ENCODE results near the gene TBCA. TPM values are rescaled to one million over a fixed set of nuclear protein-coding genes. Genes with fewer than 3 reads are reported as not detected.

Gene TBCA
- polyA plus RNA-seq, 1 experiment: 192 TPM

- Histone ChIP-seq H3K27me3 (ENCODE audit: control insufficient read depth, insufficient read depth, low read length) (peaks cover 82% of the 10 kb centered on the region), H3K4me3 (ENCODE audit: low read depth, low read length) (no peak overlapping the region), H3K27ac (ENCODE audit: low read depth, low read length) (no peak overlapping the region), H3K9me3 (ENCODE audit: control insufficient read depth, insufficient read depth, low read length) (peaks cover 2% of the 10 kb centered on the region; the same call in 1 of the 2 replicates)
- TF ChIP-seq CTCF (IDR thresholded peaks at IDR 0.05; ENCODE audit: low read depth, low read length): peak; percentile 31
- ChIA-PET CTCF (interaction anchor here (0.7 kb wide), 1 partner anchor 202 kb away, joined by 3 read pairs; no protein-coding TSS in a partner anchor), POLR2A (no interaction called here)
- no peak for DNase-seq (ENCODE audit: low read depth, low spot score)
Observed at GRCh38 chr5:77645158-77645994, 130.8 kb downstream of the TBCA start.

GRCh38 chr5:77644371-77645157 is 131.6 kb downstream of the TBCA start:
- no peak for TF ChIP-seq CTCF (IDR thresholded peaks at IDR 0.05; ENCODE audit: low read depth, low read length)
- H3K4me3 ChIP-seq (ENCODE audit: low read depth, low read length): no peak overlapping the region
- peaks cover 2% of the 10 kb centered on the region; the same call in 1 of the 2 replicates for H3K9me3 ChIP-seq (ENCODE audit: control insufficient read depth, insufficient read depth, low read length)
- H3K27me3 ChIP-seq (ENCODE audit: control insufficient read depth, insufficient read depth, low read length): peaks cover 89% of the 10 kb centered on the region
- CTCF ChIA-PET: no interaction called here
- POLR2A ChIA-PET: no interaction called here
- no peak overlapping the region for H3K27ac ChIP-seq (ENCODE audit: low read depth, low read length)
- DNase-seq (ENCODE audit: low read depth, low spot score): no peak

- Histone ChIP-seq H3K4me3 (ENCODE audit: low read depth, low read length) (no peak overlapping the region), H3K27me3 (ENCODE audit: control insufficient read depth, insufficient read depth, low read length) (peaks cover 90% of the 10 kb centered on the region), H3K9me3 (ENCODE audit: control insufficient read depth, insufficient read depth, low read length) (peaks cover 7% of the 10 kb centered on the region; the same call in 1 of the 2 replicates), H3K27ac (ENCODE audit: low read depth, low read length) (no peak overlapping the region)
- no peak for TF ChIP-seq CTCF (IDR thresholded peaks at IDR 0.05; ENCODE audit: low read depth, low read length)
- POLR2A ChIA-PET: no interaction called here
- CTCF ChIA-PET: no interaction called here
- DNase-seq (ENCODE audit: low read depth, low spot score): no peak
Observed at GRCh38 chr5:77643654-77644370, 132.3 kb downstream of the TBCA start.

- no peak overlapping the region for H3K27ac ChIP-seq (ENCODE audit: low read depth, low read length)
- CTCF ChIA-PET: no interaction called here
- POLR2A ChIA-PET: no interaction called here
- peaks cover 8% of the 10 kb centered on the region; the same call in 1 of the 2 replicates for H3K9me3 ChIP-seq (ENCODE audit: control insufficient read depth, insufficient read depth, low read length)
- no peak for DNase-seq (ENCODE audit: low read depth, low spot score)
- H3K27me3 ChIP-seq (ENCODE audit: control insufficient read depth, insufficient read depth, low read length): peaks cover 90% of the 10 kb centered on the region
- TF ChIP-seq CTCF (IDR thresholded peaks at IDR 0.05; ENCODE audit: low read depth, low read length): no peak
- no peak overlapping the region for H3K4me3 ChIP-seq (ENCODE audit: low read depth, low read length)
Observed at GRCh38 chr5:77642738-77643653, 133.1 kb downstream of the TBCA start.
